Brain microvascular endothelial cell (primary cell): ENCODE measurements around the gene ADGRV1.

Source experiments
- DNase-seq: peaks from one replicate; pipeline ENCODE4 v3.0.0-alpha.2; 2020
- H3K27ac ChIP-seq: fragments of 250-450 bp; sonication (Bioruptor Pico); 2 replicates; pipeline ENCODE4 v1.5.1; 2020; ENCODE audit warnings: mild to moderate bottlenecking, moderate library complexity
- H3K27me3 ChIP-seq: fragments of 250-450 bp; sonication (Bioruptor Pico); replicated peaks from 2 replicates; pipeline ENCODE4 v1.5.1; 2020; ENCODE audit warnings: mild to moderate bottlenecking
- H3K36me3 ChIP-seq: fragments of 250-450 bp; sonication (Bioruptor Pico); replicated peaks from 2 replicates; pipeline ENCODE4 v1.5.1; 2020; ENCODE audit warnings: mild to moderate bottlenecking
- H3K4me3 ChIP-seq: 2 replicates; pipeline ENCODE4 v1.5.1; 2011; ENCODE audit warnings: low read depth, mild to moderate bottlenecking, control low read depth, low read length, moderate library complexity
- CTCF ChIP-seq: IDR thresholded peaks from 2 replicates; pipeline ENCODE4 v1.5.1; 2011; ENCODE audit warnings: low read depth, mild to moderate bottlenecking, moderate library complexity, low read length, control low read depth, inconsistent platforms; ENCODE audit errors: missing control alignments
- in situ Hi-C: cut with HindIII; loops from 2 replicates; pipeline ENCODE4 v1.10.0; 2017; ENCODE audit warnings: low sequenced_read_pairs, low pct_ligation_motif_present

Gene ADGRV1

GRCh38 chr5:90888511-90889324, 330.1 kb downstream of the ADGRV1 start:
- H3K4me3 ChIP-seq = no peak overlapping the region
- no peak overlapping the region for H3K27ac ChIP-seq
- no peak for DNase-seq
- in situ Hi-C loops = no loop called here
- H3K27me3 ChIP-seq = no peaks in the 10 kb centered on the region
- H3K36me3 ChIP-seq = no peaks in the 10 kb centered on the region
- no peak for TF ChIP-seq CTCF

DNA sequence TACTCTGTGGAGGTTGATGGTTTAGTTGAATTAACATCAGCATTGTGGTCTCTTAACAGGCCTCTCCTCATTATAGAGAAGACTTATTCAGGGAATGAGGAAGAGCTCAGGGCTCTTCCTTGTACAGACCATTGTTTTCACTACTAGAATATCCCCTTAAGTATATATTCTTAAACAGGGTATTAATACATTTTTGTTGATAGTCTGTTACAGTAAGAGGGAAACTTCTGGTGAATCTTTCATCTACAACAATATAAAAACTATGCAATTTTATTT, 330.7 kb downstream of the ADGRV1 start:
- Histone ChIP-seq H3K4me3 (no peak overlapping the region), H3K27me3 (no peaks in the 10 kb centered on the region), H3K36me3 (no peaks in the 10 kb centered on the region), H3K27ac (no peak overlapping the region)
- in situ Hi-C loops = no loop called here
- TF ChIP-seq CTCF = no peak
- no peak for DNase-seq

DNA sequence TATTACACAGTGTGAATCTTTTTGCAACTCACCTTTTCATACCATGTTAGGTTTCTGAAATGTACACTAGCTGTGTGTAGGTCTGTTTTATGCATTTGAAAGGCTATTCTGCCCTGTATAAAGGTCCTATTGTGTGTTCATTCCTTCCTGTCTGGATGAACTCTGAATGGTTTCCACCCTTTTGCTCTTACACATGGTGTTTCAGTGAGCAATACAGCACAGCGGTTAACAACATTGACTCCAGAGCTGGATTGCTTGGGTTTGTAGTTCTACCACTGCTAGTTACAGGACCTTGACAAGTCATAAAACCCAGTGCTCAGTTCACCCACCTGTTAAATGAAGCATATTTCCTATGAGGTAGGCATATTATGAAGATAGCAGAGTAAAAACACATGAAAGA, 331.6 kb downstream of the ADGRV1 start:
- in situ Hi-C loops = no loop called here
- Histone ChIP-seq H3K36me3 (no peaks in the 10 kb centered on the region), H3K27ac (no peak overlapping the region), H3K27me3 (no peaks in the 10 kb centered on the region), H3K4me3 (no peak overlapping the region)
- no peak for DNase-seq
- TF ChIP-seq CTCF = no peak

DNA sequence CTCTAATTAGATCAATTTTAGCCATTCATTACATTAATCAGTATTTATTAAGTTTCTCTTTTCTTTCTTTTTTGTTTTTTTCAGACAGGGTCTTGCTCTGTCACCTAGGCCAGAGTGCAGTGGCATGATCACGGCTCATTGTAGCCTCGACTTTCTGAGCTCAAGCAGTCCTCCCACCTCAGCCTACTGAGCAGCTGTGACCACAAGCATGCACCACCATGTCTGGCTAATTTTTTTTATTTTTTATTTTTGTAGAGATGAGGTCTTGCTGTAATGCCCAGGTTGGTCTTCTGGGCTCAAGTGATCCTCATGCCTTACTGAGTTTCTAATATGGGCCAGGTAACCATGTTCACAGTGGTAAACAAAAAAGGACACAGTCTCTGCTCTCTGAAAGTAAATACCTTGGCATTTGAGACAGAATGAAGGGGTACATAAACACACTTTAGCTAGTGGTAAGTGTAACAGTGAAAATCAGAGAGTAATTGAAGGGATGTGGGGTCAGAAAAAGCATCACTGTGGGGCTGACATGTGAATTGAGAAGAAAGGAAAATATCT, 336.3 kb downstream of the ADGRV1 start:
- DNase-seq = no peak
- H3K27ac ChIP-seq = no peak overlapping the region
- in situ Hi-C loops = no loop called here
- no peak overlapping the region for H3K4me3 ChIP-seq
- TF ChIP-seq CTCF = no peak
- no peaks in the 10 kb centered on the region for H3K27me3 ChIP-seq
- no peaks in the 10 kb centered on the region for H3K36me3 ChIP-seq

GRCh38 chr5:90897618-90898017, 339.0 kb downstream of the ADGRV1 start:
- TF ChIP-seq CTCF = no peak
- Histone ChIP-seq H3K4me3 (no peak overlapping the region), H3K27ac (no peak overlapping the region), H3K36me3 (no peaks in the 10 kb centered on the region), H3K27me3 (no peaks in the 10 kb centered on the region)
- DNase-seq = no peak
- in situ Hi-C loops = no loop called here
